Endothelial cell of umbilical vein (primary cell): ENCODE measurements around the gene ADAM11. TPM values are rescaled to one million over a fixed set of nuclear protein-coding genes. Genes with fewer than 3 reads are reported as not detected.
"Not testable (repeated sequence)": the region's sequence is repeated elsewhere in the genome, so short reads cannot be mapped to it uniquely, and the experiment has no call there.

Experiments
- BruUV-seq: library from RNA; stranded (reverse); fragments of 400-500 nt; replicated peaks from 2 replicates; lab custom pipeline; 2021; lab: Mats Ljungman, UMichigan
- CTCF ChIA-PET: fragments of 300-600, 350-600 bp; sonication (Branson Sonifier 250); formaldehyde crosslinking; loops from one replicate; lab custom pipeline; 2021; ENCODE audit warnings: antibody characterized with exemption, inconsistent platforms; lab: Charles Lee
- POLR2A ChIA-PET: fragments of 300-600, 350-600 bp; sonication (Branson Sonifier 250); formaldehyde crosslinking; loops from one replicate; lab custom pipeline; 2021; ENCODE audit warnings: antibody characterized with exemption, inconsistent platforms; lab: Charles Lee
- DNase-seq: peaks from one replicate; pipeline ENCODE4 v3.0.0-alpha.2; 2011; ENCODE audit warnings: low read depth, low spot score
- FAIRE-seq: peaks from 2 replicates; lab custom pipeline; 2011; peaks lifted over from hg19 to GRCh38; lab: Jason Lieb, UNC
- H2AFZ ChIP-seq: 2 replicates; pipeline ENCODE4 v1.6.0; 2012; ENCODE audit warnings: low read depth, low read length, control low read depth, inconsistent platforms
- H3K27ac ChIP-seq: 2 replicates; pipeline ENCODE4 v1.5.1; 2011; ENCODE audit warnings: low read depth, mild to moderate bottlenecking, control low read depth, low read length, moderate library complexity; ENCODE audit not compliant: insufficient read depth
- H3K27me3 ChIP-seq, 2 experiments: 2 replicates each; pipeline versions ENCODE4 v1.6.0 to v1.6.1; 2011; ENCODE audit warnings: low read length in 2 of 2, mixed read lengths in 1 of 2; ENCODE audit not compliant: control insufficient read depth in 2 of 2, insufficient read depth in 2 of 2
- H3K36me3 ChIP-seq, 2 experiments: 2 replicates in 1 of 2; 3 replicates in 1 of 2; pipeline ENCODE4 v1.5.1; 2011; ENCODE audit warnings: low read length in 2 of 2, mild to moderate bottlenecking in 1 of 2, moderate library complexity in 1 of 2; ENCODE audit not compliant: control insufficient read depth in 2 of 2, insufficient read depth in 2 of 2; ENCODE audit errors: extremely low read depth in 1 of 2
- H3K4me1 ChIP-seq: 3 replicates; pipeline ENCODE4 v1.5.1; 2011; ENCODE audit warnings: mild to moderate bottlenecking, low read length; ENCODE audit not compliant: control insufficient read depth, insufficient read depth; ENCODE audit errors: extremely low read depth
- H3K4me2 ChIP-seq: 2 replicates; pipeline ENCODE4 v1.6.1; 2011; ENCODE audit warnings: low read length, control low read depth, mixed read lengths; ENCODE audit not compliant: insufficient read depth
- H3K4me3 ChIP-seq, 3 experiments: fragments of 200-600 bp in 1 of 3; sonication (generic), shearing (Covaris generic) in 1 of 3; replicated peaks in 1 of 3; 2 replicates each; pipeline ENCODE4 v1.5.1; 2011 to 2016; ENCODE audit warnings: control low read depth in 3 of 3, low read length in 3 of 3, mild to moderate bottlenecking in 2 of 3, inconsistent platforms in 1 of 3, low read depth in 1 of 3, moderate library complexity in 1 of 3; ENCODE audit not compliant: insufficient read depth in 1 of 3
- H3K79me2 ChIP-seq: 2 replicates; pipeline ENCODE4 v1.6.0; 2012; ENCODE audit warnings: low read length, inconsistent platforms; ENCODE audit not compliant: control insufficient read depth, insufficient read depth
- H3K9ac ChIP-seq: replicated peaks from 2 replicates; pipeline ENCODE3; 2011; ENCODE audit warnings: low read length, control low read depth; ENCODE audit not compliant: insufficient read depth; ENCODE audit errors: extremely low read depth
- H3K9me1 ChIP-seq: replicated peaks from 3 replicates; pipeline ENCODE4 v1.6.0; 2011; ENCODE audit warnings: mild to moderate bottlenecking, low read length; ENCODE audit not compliant: control insufficient read depth, insufficient read depth; ENCODE audit errors: extremely low read depth
- H3K9me3 ChIP-seq: replicated peaks from 2 replicates; pipeline ENCODE4 v1.5.1; 2012; ENCODE audit warnings: low read length, inconsistent platforms; ENCODE audit not compliant: control insufficient read depth, insufficient read depth
- H4K20me1 ChIP-seq: replicated peaks from 2 replicates; pipeline ENCODE3; 2011; ENCODE audit warnings: mild to moderate bottlenecking, low read length; ENCODE audit not compliant: control insufficient read depth, insufficient read depth; ENCODE audit errors: extremely low read depth
- EZH2 ChIP-seq: IDR thresholded peaks from 2 replicates; pipeline ENCODE4 v1.6.1; 2012; ENCODE audit warnings: borderline replicate concordance, low read depth, mild to moderate bottlenecking, moderate library complexity, low read length, inconsistent platforms; ENCODE audit not compliant: severe bottlenecking
- FOS ChIP-seq: IDR thresholded peaks from 2 replicates; pipeline ENCODE4 v1.6.1; 2011; ENCODE audit warnings: mild to moderate bottlenecking, low read length, moderate library complexity, borderline replicate concordance; ENCODE audit not compliant: insufficient read depth
- GATA2 ChIP-seq: IDR thresholded peaks from 2 replicates; pipeline ENCODE4 v1.7.0; 2011; ENCODE audit warnings: low read depth, mild to moderate bottlenecking, moderate library complexity, mixed read lengths, low read length; ENCODE audit not compliant: insufficient read length, insufficient read depth
- JUN ChIP-seq: IDR thresholded peaks from 2 replicates; pipeline ENCODE4 v1.6.1; 2011; ENCODE audit warnings: borderline replicate concordance, low read depth; ENCODE audit not compliant: insufficient read length, insufficient read depth
- MYC ChIP-seq: IDR thresholded peaks from one replicate; pipeline ENCODE4 v1.6.1; 2011; ENCODE audit warnings: mild to moderate bottlenecking, low read depth, low read length
- POLR2A ChIP-seq: IDR thresholded peaks from 2 replicates; pipeline ENCODE4 v1.6.1; 2012; ENCODE audit warnings: low read depth, mild to moderate bottlenecking, control low read depth, low read length
- POLR2AphosphoS5 ChIP-seq: IDR thresholded peaks from 2 replicates; pipeline ENCODE4 v1.6.1; 2012; ENCODE audit warnings: low read depth, mild to moderate bottlenecking, control low read depth, low read length, moderate library complexity; ENCODE audit not compliant: insufficient read depth
- dilution Hi-C: fragments of 300-500 bp; cut with MboI; formaldehyde crosslinking; loops from one replicate; pipeline ENCODE4 v1.15.0; 2019; ENCODE audit warnings: low sequenced_read_pairs; ENCODE audit not compliant: extremely low pct_ligation_motif_present
- intact Hi-C: fragments of 100-400 bp; cut with micrococcal nuclease; formaldehyde crosslinking; loops from one replicate; pipeline ENCODE4 v1.10.0; 2022
- polyA plus RNA-seq, 4 experiments: library from polyadenylated mRNA; depleted of rRNA in 3 of 4; stranded (reverse) in 3 of 4; unstranded in 1 of 4; fragments of >200 nt; gene quantifications; 2 replicates each; pipeline versions ENCODE4 v1.2.1 to v1.2.3, GENCODE V29; 2011 to 2012; ENCODE audit warnings: missing spikeins in 1 of 4
- total RNA-seq: library from RNA; stranded (reverse); gene quantifications from 2 replicates; pipeline ENCODE4 v1.2.3, GENCODE V29; 2021
- TF ChIP-seq, protein P1 (sequence below), 2 donors: IDR thresholded peaks; 1 replicate in 1 of 2; 2 replicates in 1 of 2; pipeline ENCODE4 v1.5.1; 2011; ENCODE audit warnings: low read length in 2 of 2, mild to moderate bottlenecking in 2 of 2, moderate library complexity in 2 of 2, control low read depth in 1 of 2, inconsistent platforms in 1 of 2, low read depth in 1 of 2; ENCODE audit not compliant: insufficient read depth in 1 of 2; ENCODE audit errors: extremely low read depth in 1 of 2
- TF ChIP-seq, protein P2 (sequence below): IDR thresholded peaks from 2 replicates; pipeline ENCODE4 v1.6.1; 2011; ENCODE audit not compliant: insufficient read depth, insufficient read length

ADAM11 gene
- total and polyA plus RNA-seq, 2 donors (not counting 3 experiments of a cell fraction or from before 2014, with no cell fraction given), result 0.71 to 1.1 TPM

DNA sequence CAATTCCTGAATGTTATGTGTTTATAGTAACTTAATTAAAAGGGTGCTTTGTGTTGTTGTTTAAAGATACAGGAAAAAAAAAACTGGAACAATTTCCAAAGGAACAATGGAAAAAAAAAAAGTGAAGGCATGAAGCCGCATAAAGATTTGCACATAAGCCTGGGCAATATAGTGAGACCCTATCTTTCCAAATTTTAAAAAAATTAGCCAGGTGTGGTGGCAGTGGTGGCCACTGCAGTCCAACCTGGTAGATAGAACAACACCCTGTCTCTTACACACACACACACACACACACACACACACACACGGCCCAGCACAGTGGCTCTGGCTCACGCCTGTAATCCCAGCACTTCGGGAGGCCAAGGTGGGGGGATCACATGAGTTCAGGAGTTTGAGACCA is 49.4 kb downstream of the ADAM11 start:
- no peak overlapping the region for H2AFZ ChIP-seq
- no TSS peak for BruUV-seq
- no peak overlapping the region for H3K9ac ChIP-seq
- peaks cover 18% of the 10 kb centered on the region for H3K79me2 ChIP-seq
- no peak overlapping the region for H3K4me3 ChIP-seq
- no peak overlapping the region for H3K4me2 ChIP-seq
- H3K27ac ChIP-seq, result no peak overlapping the region
- no peak for TF ChIP-seq POLR2A
- TF ChIP-seq, protein P1, sequence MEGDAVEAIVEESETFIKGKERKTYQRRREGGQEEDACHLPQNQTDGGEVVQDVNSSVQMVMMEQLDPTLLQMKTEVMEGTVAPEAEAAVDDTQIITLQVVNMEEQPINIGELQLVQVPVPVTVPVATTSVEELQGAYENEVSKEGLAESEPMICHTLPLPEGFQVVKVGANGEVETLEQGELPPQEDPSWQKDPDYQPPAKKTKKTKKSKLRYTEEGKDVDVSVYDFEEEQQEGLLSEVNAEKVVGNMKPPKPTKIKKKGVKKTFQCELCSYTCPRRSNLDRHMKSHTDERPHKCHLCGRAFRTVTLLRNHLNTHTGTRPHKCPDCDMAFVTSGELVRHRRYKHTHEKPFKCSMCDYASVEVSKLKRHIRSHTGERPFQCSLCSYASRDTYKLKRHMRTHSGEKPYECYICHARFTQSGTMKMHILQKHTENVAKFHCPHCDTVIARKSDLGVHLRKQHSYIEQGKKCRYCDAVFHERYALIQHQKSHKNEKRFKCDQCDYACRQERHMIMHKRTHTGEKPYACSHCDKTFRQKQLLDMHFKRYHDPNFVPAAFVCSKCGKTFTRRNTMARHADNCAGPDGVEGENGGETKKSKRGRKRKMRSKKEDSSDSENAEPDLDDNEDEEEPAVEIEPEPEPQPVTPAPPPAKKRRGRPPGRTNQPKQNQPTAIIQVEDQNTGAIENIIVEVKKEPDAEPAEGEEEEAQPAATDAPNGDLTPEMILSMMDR (IDR thresholded peaks at IDR 0.05; ENCODE audit: extremely low read depth in 1 of 2, insufficient read depth in 1 of 2, low read depth in 1 of 2, low read length in 2 of 2), result no peak
- TF ChIP-seq POLR2AphosphoS5, result no peak
- no peak for TF ChIP-seq FOS
- TF ChIP-seq, protein P2, sequence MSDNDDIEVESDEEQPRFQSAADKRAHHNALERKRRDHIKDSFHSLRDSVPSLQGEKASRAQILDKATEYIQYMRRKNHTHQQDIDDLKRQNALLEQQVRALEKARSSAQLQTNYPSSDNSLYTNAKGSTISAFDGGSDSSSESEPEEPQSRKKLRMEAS, result no peak
- TF ChIP-seq MYC, result no peak
- TF ChIP-seq EZH2, result no peak
- TF ChIP-seq JUN, result no peak
- TF ChIP-seq GATA2, result no peak
- ChIA-PET CTCF (interaction anchor here (1.2 to 2.9 kb wide), 2 partner anchors 29 to 32 kb away, joined by 3 to 13 read pairs; no protein-coding TSS in a partner anchor), POLR2A (no interaction called here)
- no peaks in the 10 kb centered on the region for H3K4me1 ChIP-seq
- peaks cover 2% of the 10 kb centered on the region for H4K20me1 ChIP-seq
- peaks cover 13% of the 10 kb centered on the region in 2 experiments for H3K36me3 ChIP-seq
- no peaks in the 10 kb centered on the region for H3K9me3 ChIP-seq
- no peaks in the 10 kb centered on the region for H3K9me1 ChIP-seq
- no peaks in the 10 kb centered on the region for H3K27me3 ChIP-seq
- dilution Hi-C loops (no loop called here), intact Hi-C loops (no loop called here)
- DNase-seq (no peak), FAIRE-seq (no peak)

DNA sequence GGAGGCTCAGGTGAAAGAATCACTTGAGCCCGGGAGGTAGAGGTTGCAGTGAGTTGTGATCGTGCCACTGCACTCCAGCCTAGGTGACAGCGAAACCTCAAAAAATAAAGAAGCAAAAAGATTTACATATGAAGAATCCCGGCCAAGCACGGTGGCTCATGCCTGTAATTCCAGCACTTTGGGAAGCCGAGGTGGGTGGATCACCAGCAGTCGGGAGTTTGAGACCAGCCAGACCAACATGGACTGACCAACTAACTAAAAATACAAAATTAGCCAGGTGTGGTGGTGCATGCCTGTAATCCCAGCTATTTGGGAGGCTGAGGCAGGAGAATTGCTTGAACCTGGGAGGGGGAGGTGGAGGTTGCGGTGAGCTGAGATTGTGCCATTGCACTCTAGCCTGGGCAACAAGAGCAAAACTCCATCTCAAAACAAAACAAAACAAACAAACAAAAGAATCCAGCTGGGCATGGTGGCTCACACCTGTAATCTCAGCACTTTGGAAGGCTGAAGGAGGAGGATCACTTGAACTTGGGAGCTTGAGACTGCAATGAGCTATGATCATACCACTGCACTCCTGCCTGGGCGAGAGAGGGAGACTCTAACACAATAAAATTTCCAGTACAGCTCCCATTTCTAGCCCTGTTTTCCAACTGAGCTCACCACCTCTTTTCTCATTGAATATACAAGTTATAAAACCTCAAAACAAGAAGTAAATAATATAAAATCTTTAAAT is 50.0 kb downstream of the ADAM11 start:
- CTCF ChIA-PET, result interaction anchor here (0.8 to 0.9 kb wide), 2 partner anchors 11 to 29 kb away, joined by 3 to 4 read pairs; no protein-coding TSS in a partner anchor
- FAIRE-seq, result not testable (repeated sequence)

More for the DNA sequence above, 50.0 kb downstream of the ADAM11 start:
- H3K4me2 ChIP-seq, H3K9me3 ChIP-seq, H3K4me1 ChIP-seq, DNase-seq, H3K9me1 ChIP-seq, H3K9ac ChIP-seq, H2AFZ ChIP-seq, dilution Hi-C loops, BruUV-seq, H4K20me1 ChIP-seq, H3K27ac ChIP-seq, H3K4me3 ChIP-seq, intact Hi-C loops, H3K27me3 ChIP-seq: not testable (repeated sequence)
- POLR2A ChIA-PET, result interaction anchor here (0.7 kb wide), 1 partner anchor 49 kb away, joined by 3 read pairs; no protein-coding TSS in a partner anchor
- H3K36me3 ChIP-seq, result peaks cover 13% of the 10 kb centered on the region in 2 experiments
- H3K79me2 ChIP-seq, result peaks cover 22% of the 10 kb centered on the region
